NCI-H524 (cell line): ENCODE results near the gene ERO1A.
"Not testable (repeated sequence)": the region's sequence is repeated elsewhere in the genome, so short reads cannot be mapped to it uniquely, and the experiment has no call there.

Experiments used
- DNase-seq, 2 experiments: peaks; one replicate each; lab custom pipeline; 2025; lab: John Stamatoyannopoulos, UW

Gene ERO1A, protein sequence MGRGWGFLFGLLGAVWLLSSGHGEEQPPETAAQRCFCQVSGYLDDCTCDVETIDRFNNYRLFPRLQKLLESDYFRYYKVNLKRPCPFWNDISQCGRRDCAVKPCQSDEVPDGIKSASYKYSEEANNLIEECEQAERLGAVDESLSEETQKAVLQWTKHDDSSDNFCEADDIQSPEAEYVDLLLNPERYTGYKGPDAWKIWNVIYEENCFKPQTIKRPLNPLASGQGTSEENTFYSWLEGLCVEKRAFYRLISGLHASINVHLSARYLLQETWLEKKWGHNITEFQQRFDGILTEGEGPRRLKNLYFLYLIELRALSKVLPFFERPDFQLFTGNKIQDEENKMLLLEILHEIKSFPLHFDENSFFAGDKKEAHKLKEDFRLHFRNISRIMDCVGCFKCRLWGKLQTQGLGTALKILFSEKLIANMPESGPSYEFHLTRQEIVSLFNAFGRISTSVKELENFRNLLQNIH

DNA sequence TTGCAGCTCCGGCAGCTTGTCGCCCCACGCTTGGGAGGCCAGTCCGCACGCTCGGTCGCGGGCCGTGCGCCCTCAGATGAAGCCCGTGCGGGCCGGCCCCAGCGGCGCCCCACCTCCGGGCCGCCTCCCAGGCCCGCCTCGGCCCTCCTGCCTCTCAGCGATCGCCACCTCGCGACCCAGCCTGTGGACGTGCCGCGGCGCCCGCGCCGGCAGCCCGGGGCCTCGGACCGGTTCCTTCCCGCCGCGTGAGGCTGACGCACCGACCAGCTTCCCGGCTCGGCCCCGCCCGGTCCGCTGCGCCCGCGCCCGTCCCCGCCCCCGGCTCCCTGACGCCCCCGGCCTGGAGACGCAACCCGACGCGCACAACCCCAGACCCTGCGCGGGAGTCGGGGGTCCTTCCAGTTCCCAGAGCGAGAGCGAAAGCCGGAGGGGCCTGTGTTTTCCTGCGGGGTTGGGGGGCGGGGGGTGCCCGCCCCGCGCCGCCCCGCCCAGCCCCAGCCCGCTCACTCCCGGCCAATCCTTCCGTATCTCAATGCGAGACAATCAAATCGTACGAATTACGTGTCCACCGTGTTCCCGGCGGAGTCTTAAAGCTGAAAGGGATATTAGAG is at the start of gene ERO1A:
TSS of gene ERO1A (minus strand) at position 78 of the 611 bp plus-strand sequence. CDS start at position 1, 77 bp downstream.
- DNase-seq: peak; percentile 71 to 84

DNA sequence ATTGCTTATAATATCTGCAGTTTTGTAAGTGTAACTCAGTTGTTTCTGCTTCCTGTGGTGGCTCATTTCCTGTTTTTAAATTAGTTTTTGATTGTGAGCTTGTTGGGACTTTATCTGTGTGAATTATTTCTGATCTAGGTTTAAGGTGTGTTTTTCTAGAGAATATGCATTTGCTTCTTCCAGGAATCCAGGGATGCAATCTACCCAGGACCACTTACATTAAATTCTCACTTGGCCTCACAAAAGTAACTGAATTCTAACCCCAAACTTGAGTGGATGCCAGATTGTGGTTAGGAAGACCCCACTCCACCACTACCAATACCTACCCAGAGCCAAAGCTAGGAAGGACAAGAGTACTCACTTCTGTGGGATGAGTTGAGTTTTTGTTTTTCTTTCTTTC is 46.5 kb upstream of the ERO1A start:
- no peak for DNase-seq

DNA sequence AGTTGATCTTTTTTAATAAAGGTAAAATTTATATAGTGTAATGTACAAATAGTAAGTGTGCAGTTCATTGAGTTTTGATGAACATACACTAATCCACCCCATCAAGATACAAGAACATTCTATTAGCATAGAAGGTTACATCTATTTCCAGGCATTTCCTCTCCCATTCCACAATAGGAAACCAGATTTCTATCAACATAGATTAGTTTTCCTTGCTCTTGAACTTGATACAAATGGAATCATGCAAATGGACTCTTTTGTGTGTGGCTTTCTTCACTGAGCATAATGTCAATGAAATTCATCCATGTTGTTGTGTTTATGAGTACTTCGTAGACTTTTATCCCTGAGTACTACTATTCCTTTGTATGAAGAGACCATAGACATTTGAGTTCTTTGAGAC is 45.4 kb upstream of the ERO1A start:
- DNase-seq: no peak

DNA sequence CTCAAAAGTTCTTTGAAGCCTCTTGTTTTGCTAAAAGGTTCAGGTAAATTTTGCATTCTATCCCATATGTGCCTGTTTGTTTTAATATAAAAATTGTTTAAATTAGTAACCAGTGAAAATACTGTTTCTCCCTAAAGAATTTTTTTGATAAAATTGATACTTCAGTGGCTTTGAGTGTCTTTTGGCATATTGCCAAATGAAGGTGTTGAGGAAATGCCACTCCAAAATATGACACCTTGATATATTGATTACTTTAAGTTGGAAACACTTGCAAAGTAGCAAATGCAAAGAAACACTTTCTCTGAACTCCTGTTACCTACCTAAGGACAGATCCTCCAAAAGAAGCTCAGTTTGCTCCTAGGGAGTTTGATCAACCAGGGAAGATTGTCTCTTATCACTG is 43.1 kb upstream of the ERO1A start:
- peak in 1 of 2 experiments; percentile 6 for DNase-seq

DNA sequence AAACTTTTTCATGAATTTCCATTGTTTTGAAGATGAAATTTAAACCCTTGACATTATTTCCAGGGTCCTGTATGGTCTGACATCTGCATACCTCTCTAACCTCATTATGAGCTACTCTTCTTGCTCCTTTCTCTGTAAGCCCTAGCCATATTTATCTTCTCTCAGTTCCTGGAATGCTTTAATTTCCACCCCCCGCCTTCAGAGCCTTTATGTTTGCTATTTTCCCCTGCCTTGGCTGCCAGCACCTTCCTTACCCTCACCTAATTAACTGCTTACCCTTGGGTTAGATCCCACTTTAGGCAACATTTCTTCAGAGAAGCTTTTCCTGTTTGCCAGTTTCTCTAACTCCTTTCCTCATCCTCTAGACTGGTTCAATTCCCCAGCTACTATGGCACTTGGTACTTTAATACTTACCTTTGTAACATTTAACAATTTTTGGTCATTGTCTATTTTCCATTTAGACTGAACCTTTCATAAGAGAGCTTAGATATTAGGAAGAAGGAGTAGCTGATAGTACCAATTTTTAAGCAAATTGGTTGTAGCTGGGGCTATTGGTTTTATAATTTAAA is 40.6 kb upstream of the ERO1A start:
- DNase-seq: no peak

DNA sequence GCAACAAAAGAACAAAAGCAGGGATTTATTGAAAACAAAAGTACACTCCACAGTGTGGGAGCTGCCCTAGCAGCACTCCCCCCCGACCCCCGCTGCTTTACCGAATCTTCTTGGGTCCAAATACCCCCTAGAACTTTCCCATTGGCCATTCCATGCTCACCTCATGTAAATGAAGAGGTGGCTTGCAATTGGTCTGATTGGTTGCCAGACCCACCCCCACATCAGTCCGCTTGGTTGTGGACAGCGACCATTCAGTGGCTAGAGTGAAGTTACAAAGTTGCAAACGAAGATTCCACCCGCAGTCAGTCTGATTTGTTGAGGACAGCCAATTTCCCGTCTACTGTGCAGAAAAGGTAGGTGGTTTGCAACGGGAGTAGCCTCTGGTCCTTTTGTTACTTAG is 38.5 kb upstream of the ERO1A start:
- no peak for DNase-seq

DNA sequence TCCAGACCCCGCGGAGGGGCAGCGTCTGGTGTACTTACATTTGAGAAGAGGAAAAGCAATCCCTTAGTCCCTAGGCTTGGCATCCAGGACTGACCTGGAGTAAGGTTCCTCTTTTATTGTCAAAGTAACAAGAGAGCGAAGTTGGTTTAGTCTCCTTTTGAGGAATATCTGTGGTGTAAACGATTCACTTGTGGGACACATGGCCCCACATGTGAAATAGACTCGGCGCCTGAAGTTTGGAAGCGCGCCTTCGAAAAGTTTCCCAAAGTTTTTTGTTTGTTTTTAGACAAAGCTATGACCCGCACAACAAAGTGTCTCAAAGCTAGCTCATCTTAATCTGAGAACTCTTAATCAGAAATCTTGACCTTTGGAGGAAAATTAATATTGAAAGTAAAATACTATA is 35.4 kb upstream of the ERO1A start:
- DNase-seq: no peak

DNA sequence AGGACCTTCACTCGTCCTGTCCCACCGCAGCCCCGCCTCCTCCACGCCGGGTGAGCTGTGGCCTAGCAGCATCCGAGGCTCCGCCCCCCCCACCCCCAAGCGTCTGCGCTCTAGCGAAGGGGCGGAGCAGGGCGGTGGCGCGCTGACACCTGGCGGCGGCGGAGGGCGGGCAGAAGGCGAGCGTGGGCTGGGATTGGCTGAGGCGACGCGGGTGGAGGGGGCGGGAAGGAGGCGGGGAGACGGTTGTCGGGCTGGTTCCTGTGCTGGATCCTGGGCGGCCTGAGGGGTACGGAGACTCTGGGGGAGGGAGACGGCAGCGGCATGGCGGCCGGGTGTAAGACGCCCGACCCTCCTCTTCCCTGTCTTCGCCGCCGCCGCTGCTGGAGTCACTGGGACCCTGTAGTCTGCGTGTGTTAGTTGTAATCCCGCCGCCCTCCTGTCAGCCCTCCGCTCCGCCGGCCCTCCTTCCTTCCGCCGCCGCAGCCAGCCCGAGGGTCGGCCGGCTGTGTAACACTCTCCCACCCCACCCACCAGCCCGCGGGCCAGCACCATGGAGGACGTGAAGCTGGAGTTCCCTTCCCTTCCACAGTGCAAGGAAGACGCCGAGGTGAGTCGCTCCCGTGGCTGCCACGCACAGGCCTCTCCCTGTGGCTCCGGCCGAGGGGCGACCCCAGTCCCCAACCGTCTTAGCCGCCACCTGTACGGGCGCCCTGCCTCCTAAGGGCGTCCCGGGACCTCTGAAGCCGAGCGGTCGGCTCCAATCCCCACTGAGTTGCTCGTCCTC is 34.8 kb upstream of the ERO1A start, which contains the start of gene STYX:
TSS of gene STYX (plus strand) at position 242 of the 784 bp plus-strand sequence. CDS start at position 551, 309 bp downstream.
- peak; percentile 99 for DNase-seq

DNA sequence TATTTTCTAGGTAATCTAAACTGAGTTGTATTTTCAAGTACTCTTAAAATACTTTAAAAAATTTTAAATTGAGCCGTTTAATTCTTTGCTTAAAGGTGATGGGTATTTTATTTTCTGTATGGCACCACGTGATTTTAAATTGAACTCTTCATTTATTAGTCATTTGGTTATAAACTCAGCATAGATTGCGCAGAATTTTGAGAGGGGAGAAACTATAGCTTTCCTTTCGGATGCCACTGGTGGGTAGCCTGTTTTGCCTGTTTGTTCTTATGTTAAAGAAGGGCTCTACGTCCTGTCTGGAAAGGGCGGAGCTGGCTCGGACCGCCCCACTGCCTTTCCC is 34.2 kb upstream of the ERO1A start:
- DNase-seq: no peak

DNA sequence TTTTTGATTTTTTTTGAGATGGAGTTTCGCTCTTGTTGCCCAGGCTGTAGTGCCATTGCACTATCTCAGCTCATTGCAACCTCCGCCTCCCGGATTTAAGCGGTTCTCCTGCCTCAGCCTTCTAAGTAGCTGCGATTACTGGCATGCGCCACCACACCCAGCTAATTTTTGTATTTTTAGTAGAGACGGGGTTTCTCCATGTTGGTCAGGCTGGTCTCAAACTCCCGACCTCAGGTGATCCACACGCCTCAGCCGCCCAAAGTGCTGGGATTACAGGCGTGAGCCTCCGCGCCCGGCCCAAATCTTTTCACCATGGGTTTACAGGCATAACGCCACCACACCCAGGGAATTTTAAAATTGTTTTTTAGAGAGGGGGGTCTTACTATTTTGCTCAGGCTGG is 33.7 kb upstream of the ERO1A start:
- not testable (repeated sequence) for DNase-seq

DNA sequence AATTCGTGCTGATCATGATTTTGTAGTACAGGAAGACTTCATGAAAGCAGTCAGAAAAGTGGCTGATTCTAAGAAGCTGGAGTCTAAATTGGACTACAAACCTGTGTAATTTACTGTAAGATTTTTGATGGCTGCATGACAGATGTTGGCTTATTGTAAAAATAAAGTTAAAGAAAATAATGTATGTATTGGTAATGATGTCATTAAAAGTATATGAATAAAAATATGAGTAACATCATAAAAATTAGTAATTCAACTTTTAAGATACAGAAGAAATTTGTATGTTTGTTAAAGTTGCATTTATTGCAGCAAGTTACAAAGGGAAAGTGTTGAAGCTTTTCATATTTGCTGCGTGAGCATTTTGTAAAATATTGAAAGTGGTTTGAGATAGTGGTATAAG is 32.2 kb upstream of the ERO1A start:
- DNase-seq: not testable (repeated sequence)

DNA sequence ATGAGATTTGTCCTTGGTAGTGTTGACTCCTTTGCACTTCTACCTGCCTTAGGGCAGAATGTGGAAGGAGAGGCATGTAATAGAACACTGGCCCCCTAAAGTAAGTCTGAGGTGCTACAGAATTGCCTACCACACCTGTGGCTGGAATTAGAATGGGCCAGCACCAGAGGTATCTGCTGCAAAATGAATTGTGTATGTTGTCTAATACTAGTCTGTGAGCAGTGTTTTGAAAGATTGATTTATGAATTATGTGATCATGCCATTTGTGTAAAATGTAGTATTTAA is 28.9 kb upstream of the ERO1A start:
- DNase-seq: no peak

DNA sequence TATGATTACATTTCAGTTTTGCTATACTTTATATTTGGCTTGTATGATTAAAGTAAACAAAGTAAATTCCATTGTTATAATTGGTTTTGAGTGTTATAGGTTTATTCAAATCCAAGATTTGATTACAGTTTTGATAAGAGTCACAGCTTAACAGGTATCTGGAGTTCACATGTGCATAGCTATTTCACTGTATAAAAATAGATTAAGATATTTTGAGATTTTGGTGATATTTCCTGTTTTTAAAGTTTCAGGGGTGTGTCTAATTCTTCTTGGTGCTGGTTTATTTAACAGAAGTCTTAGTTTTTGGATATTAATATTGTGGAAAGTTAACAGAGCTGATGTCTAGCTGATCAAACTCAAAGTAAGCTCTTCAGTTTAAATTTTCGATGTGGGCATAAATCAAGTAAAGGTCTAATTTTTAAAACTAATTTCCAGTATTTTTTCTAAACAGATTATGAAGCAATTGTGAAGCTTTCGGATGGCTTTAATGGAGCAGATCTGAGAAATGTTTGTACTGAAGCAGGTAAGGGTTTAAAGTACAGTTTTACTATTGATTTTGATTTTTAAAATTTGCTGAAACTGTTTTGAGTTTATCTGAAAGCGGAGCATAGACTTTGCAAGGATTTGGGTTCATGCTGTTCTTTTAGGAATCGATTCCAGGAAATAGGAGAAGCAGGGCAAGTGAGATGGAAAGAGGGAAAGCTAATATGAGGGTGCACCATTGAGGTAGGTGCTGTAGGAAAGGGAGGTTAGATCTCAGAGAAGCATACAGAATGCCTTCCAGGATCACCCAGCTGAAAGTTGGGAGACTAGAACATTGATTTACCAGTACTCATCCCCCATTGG is 28.4 kb upstream of the ERO1A start:
- DNase-seq: no peak

DNA sequence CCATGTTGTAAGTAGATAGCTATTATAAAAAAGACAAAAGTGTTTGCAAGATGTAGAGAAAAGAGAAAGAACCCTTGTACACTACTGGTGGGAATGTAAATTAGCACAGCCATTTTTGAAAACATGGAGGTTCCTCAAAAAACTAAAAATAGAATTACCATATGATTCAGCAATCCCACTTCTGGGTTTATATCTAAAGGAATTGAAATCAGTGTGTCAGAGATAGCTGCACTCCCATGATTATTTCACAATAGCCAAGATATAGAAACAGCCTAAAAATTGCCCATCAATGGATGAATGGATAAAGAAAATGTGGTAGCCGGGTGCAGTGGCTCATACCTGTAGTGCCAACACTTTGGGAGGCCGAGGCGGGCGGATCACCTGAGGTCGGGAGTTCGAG is 20.8 kb upstream of the ERO1A start:
- no peak for DNase-seq

DNA sequence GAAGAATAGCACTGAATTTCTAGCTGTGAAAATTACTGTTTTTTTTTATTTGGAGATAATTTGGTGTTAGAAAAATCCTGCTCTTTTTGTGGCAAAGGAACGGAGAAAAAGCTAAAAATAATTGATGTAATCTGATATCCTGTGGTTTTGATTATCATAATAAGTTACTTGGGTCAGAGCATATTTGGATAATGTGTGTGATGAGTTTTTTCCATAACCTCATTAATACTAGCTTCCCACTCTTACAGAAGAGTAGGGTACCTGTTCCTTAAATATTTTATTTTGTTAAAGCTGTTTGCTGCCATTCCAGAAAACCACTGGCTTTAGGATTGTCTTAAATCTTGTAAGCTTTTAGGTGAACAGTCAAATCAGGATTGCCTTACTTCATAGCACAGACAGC is 16.3 kb upstream of the ERO1A start:
- DNase-seq: no peak

DNA sequence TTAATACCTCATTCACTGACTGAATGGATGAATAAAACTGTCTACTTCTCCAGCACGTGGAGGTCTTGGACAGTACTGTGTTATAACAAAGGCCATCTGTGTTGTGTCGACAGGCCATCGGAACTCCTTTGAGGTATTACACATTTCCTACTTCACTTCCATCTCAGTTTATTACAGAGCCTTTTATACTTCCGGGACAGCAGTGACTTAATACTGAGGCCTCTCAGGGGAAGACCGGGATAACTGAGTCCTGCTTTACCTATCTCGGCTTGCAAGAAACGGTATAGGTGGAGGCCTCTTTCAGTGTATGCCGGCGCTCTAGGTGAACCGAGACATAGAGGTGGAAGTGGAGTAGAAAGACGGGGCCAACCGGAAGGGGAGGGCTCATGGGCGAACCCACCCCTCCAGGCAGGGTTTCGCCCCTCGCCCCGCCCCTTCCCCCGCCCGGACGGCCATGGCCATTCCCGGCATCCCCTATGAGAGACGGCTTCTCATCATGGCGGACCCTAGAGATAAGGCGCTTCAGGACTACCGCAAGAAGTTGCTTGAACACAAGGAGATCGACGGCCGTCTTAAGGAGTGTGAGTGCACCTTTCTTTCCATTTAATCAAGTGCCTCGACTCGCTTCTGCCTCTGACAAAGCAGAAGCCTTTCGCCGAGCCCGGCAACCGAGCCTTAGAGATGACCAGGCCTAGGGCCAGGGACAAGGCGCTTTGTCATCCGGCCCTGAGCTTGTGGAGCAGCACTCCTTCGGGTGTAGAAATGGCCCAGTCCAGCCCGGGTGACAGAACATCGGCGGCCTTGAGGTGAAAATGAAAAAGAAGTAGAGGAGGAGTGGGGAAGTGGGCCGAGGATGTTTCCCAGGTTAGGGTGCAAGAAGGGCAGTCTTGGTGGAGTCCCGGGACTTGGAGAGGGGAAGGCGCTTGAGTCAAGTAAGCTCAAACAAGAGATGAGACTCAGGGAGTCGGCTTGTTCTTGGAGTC is 11.7 kb upstream of the ERO1A start, which contains the start of gene PSMC6:
TSS of gene PSMC6 (plus strand) at position 477 of the 983 bp plus-strand sequence. CDS start at position 497, 20 bp downstream.
- peak; percentile 94 to 95 for DNase-seq

DNA sequence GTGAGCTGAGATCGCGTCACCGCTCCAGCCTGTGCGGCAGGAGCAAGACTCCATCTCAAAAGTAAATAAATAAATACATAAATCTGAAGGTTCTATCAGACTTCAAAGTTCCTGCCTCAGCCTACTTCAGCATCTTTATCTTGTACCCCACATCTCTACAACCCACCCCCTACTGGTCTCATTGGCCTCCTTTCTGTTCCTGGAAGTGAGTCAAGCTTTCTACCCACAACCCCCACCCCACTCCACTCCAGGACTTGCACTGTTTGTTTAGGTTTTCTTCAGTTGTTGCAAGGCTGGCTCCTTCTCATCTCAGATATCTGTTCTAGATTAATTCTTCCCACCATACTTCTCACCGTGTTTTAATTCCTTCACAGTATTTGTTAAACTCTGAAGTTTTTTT is 10.9 kb upstream of the ERO1A start:
- peak in 1 of 2 experiments; percentile 46 for DNase-seq

DNA sequence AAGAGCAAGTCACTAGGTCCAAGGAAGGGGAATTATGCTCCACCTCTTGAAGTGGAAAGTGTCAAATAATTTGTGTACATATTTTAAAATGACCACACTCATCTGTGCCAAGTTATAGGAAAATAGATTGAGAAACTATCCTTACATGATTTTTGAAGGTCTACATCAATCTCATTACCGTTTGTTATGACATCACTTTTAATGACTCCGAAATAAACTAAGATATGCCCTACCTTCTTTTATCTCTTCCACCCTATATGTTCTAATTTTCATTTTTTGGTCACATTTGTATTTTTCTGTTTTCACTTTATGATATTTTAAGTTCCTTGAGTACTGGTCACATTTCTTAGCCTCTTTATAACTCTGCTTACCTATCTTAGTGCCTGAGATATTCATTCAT is 8.3 kb upstream of the ERO1A start:
- no peak for DNase-seq

DNA sequence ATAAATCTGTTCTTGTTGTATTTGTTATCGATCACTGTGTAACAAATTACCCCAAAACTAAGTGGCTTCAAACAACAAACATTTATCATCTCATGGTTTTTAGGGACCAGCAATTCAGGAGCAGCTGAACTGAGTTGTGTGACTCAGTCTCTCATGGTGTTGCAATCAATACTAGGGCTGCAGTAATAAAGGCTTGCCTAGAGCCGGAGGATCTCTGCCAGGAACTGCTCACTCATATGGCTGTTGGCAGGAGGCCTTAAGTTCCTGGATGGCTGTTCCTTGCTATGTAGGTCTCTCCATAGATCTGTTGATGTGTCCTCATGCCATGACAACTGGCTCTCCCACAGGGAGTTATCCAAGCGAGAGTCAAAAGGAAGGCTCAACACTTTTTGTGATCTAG is 7.9 kb upstream of the ERO1A start:
- DNase-seq: no peak

DNA sequence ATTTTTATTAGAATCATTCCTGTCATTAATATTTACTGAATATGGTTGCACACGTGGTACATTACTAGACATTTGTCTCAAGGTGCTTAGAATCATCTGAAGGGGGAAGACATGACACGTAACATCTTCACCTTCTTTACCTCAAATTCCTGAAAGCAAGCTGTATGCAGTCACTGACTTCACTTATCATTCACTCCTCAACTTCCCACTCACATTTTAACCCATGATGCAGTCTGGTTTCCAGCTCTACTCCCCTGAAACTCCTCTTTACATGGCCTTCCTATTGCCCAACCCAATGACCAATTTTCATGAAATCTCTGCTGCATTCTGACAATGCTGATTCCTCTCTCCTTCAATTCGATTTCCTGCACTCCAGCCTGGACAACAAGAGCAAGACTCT is 5.9 kb upstream of the ERO1A start:
- no peak for DNase-seq
